ENCODE results near the gene GRID2.

Gene GRID2

DNA sequence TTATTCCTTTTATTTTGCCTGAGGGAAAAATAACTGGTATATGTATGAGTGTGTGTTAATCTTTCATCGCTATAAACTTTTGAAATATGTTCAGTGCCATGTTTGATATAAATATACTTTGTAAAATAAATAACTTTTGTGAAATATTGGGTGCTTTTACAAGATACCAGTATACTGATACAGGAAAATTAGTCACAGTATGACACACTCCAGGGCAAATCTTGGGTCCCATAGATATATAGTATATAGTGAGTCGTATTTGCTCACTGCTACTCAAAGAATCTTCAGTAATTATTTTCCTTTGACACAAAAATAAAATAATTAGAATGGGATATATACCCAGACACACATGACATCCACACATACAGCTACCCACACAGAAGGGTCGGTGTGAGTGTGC lies 472.3 kb downstream of the GRID2 start:
- no peak for DNase-seq

DNA sequence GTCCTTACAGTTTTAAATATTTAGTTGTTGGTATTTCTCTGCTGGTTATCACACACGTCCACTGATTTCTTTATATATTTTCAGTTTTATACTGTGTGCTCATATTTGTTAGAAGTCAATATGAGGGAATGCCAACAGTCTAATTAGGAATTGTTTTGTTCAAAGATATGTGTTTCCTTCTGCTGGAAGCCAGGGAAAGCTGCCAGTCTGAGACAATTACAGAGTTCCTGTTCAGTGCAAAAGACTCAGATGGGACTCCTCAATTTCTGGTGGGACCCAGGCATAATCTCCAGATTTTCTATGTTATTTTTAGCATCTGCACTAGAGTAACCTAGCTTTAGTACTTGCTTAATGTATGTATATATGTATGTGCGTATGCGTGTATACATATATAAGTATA lies 486.0 kb downstream of the GRID2 start:
- no peak for DNase-seq

DNA sequence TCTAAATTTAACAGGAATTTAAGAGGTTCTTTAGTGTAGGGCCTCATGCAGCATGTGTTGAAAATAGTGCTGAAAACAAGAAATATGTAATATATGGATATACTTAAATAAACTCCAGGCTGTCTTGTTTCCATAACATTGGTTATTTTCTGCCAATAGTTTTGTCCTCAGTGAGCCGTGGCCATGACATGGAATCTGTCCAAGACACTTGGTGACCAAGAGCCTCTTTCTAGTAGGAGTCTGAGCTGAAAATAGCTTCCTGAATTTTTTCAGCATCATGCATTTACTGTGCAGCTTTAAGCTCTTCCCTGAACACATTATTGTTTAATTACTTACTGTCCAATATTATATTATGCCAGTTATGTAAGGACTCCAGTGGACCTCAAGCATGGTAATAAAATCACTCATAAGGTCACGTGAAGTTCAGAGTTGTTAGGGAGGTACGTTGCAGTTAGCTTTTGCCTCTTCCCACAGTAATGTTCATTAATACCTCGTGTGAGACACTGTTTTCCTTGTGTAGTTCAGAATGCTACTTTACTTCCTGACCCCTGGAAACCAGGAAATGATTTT lies 488.2 kb downstream of the GRID2 start:
- no peak for DNase-seq

DNA sequence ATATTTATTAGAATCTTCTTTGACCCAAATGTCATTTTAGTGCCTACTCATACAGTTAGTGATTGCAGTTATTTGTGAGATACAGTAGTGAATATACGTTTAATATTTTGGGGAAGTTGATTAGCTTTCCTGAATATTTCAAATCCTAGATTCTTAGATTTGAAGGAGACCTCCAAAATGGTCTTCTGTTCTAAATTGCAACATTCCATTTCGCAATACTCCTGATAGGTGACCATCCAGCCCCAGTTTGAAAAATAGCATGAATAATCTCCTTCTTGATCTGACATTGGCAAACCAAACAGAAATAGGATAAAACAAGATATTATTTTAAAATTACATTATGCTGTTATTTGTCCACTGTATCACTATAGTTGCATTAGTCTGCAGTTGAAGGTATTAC lies 505.6 kb downstream of the GRID2 start:
- no peak for DNase-seq

DNA sequence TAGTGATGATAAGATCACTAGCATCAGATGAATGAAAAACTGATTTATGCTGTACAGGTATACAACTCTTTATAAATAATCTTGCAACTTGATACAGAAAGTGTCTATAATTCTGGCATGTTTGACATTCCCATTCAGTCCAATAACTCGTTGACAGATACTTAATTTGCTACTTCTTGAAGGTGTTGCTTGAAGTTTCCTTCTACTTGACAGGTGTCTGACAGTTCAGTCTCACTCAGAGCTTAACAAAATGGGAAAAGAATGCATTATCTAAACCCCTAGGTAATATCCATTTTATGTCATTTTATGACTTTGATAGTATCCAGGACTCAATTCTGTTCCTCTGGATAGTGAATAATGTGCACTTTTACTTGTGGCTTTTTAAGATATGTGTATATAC lies 508.9 kb downstream of the GRID2 start:
- no peak for DNase-seq

DNA sequence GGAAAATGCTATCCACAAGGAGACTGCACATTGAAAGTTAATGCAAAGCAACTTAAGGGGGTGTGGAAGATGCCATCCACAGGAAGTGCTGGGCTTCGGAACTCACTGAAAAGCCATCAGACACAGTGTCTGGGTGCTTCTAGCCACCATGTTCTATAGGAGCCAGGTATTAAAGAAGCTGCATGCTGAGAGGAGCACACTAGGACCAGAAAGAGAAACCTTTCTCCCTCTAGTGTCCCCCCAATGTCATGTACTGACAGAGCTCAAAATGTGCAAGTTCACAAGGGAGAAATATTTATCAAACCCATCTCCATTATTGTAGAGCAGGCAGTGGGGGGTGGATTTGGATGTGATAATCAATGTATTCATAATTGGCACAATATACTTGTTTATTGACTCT lies 510.9 kb downstream of the GRID2 start:
- DNase-seq = no peak

DNA sequence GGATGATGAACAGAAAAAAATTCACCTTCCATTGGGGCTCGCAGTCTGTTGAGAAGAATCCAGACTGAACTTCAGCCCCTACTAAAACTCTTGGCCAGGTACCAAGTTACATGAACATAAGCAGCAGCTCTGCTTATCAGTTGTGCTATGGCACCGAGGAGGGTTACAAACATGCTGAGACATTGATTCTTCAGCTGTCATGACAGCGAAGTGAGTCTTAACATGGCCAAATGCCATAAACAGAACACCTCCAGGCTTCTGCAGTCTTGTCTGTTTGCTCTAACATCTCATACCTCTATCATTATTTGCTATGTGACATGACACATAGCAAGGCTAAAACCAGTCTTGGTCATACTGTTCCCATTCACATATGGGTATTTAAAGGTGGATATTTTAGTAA lies 521.5 kb downstream of the GRID2 start:
- no peak for DNase-seq

DNA sequence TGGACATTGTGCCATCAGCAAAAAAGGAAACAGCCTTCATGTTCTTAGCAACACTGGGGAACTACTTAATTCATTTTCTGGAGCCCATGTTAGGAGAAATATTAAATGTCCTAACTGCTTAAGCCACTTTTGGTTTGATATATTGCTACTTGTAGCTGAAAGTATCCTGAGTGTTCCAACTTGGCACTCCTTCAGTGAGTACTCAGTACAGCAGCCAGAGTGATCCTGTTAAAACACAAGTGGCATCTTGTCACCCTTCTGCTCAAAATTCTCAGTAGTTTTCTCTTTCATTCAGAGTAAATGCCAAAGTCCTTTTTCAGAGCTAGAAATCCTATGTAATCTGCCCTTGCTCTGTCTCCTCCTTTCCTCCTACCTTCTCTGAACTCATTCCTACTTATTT lies 522.0 kb downstream of the GRID2 start:
- no peak for DNase-seq

DNA sequence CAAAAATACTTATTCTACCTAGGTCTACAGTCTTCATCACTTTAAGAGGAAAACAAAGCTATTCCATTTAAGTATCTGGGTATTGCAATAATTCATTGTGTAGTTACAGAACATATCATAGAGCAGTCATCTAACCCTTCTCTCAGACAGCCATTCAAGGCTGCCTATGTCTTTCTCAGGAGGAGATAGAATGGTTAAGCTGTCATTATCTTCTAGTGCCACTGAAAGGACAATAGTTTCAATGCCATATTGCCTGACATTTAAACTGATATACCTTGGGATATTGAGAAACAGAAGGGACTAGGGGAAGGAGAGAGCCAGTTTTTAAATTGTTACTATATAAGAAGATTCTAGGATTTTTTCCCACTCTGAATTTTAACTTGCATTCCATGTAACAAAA lies 527.0 kb downstream of the GRID2 start:
- DNase-seq = no peak

DNA sequence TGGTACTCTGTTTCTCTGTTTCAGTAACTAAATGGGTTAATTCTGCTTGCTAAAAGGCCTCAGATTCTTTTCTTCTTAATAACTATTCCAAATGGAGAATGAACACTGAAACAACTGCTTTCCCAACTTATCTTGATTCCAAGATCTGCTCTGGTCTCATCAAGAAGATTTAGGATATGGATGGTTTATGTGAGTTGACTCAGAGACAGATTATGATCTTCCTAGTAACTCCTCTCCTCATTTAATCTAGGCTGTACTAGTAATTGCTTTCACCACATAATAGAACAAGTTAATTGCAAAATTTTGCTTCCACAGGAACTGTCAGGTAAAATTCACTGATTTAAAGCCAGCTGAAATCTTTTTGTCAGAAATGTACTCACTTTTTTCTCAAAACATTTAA lies 537.1 kb downstream of the GRID2 start:
- no peak for DNase-seq

DNA sequence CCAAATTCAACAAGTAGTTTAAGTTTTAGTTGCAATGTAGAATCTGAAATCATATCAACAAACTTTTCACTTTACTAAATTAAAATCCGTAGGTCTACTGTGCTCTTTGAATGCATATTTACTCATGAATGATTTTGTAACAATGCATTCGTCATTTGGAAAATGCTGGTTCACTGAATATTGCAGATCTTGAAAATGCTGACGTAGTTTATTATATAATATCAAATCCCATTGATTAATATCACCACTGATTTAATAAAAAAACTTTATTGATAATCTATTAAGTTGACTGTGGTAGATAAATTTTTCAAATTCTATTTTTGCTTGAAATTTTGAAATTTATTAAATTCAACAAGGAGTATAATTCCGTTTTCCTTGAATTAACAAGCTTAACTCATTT lies 540.0 kb downstream of the GRID2 start:
- no peak for DNase-seq

DNA sequence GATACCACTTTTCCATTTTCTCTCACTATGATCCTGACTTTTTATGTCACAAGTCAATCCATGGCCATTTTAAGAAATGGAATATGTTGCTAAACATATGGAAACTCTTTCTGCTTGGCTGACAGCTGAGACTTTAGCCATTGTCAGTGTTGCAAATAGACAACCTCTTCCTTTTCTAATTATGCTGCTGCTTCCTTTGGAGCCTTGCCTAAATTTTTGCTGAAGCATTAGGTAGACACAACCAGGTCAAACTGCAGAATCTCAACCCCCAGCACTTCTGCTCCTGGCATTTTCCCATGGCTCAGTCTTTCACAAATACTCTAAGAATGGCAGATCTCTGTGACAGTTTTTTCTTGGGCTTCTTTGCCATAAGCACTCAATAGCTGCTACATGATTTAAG lies 543.3 kb downstream of the GRID2 start:
- no peak for DNase-seq

DNA sequence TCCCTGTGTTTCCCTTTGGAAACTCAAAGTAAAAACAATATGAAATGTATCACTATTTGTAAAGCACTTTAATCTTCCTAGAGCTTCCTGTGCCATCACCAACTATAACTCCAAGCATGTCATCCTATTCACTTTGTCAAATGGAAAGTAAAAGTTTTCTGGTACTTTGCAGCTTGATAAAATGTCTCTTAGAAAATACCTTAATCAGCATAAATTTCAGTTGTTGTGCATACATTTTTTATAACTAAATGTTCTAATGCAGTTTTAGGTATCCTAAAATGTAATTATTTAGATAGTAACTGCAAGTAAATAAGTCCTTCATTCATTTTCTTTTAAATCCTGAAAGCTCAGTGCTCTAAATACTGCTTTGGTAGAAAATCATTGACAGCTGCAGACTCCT lies 558.7 kb downstream of the GRID2 start:
- no peak for DNase-seq

DNA sequence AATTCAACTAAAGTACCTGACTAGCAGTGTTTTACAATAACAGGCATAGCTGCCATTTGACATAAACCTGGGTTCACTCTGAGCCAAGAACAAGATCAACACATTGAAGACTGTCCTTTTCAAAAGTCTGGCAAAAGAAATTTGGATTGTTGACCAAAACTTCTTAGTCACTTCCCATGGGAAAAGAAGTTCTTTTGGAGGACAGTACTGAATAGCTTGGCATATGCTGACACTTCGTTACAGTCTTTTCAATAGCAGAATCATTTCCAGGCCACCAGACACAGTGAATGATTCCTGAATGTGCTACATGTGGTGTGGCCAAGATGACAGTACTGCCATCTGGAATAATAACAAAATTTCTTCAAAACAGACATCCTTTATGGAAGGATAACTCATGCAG lies 560.3 kb downstream of the GRID2 start:
- DNase-seq = no peak

DNA sequence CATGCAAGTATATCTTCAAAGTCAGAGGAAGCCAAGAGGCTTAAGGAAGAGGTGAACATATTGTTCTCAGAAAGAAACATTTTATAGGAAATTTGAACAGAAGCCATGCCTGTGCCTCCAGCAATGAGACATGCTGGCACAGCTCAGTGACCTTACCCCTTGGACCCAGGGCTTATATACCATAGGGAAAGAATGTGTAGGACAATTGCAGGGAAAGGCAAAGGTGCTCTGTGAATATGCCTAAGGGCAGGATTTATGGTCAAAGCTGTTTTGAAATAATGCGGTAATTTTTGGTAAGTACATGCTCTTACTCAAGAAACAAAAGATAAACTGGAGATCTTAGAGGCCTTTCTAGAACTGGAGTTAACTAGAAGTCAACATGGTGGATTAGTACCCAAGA lies 568.8 kb downstream of the GRID2 start:
- no peak for DNase-seq

DNA sequence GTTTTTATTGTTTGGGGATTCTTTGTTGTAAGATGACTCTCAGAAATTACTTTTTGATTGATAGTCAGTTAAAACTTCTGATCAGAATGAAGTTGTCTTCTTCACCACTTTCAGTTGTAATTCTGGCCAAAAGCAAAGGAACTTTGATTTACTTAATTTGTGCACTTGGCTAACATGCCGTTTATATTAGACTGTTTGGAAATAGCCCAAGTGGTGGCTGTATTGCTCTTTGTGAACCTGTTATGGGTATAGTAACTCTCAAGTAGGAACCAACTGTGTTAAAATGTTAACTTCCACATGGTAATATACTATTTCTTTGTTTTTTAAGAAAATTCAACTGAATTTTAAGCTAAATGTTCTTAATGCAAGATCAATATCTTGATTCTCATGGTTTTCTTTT lies 581.9 kb downstream of the GRID2 start:
- DNase-seq = no peak

DNA sequence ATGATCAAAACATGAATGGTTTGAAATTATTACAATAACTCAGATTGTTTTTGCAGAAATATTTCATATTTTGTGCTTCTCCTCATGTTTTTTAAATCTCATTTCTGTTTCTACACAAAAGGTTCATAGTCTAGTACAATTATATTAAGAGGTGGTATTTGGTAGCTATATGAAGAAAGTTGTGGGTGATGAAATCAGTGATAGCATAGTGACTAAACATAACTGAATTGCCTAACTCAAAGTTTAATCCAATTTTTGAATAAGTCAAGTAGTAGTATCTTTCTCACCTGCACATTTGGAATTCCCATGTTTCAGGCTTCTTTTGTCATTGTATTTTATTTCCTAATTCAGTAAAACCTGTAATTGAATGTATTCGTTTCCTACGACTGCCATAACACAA lies 648.7 kb downstream of the GRID2 start:
- no peak for DNase-seq

DNA sequence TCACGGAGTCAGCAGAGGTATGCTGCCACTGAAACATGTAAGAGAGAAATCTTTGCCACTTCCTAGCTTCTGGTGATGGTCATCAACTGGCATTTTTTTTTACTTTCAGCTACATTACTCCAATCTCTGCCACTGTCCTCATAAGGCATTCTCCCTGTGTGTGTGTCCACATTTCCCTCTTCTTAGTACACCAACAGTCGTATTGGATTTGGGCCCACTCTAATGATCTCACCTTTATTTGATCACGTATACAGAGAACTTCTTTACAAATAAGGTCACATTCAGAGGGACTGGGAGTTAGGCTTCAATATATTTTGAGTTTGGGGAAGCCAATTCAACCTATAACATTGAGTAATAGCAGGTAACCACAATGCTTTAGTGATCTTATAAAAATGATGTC lies 649.1 kb downstream of the GRID2 start:
- no peak for DNase-seq

DNA sequence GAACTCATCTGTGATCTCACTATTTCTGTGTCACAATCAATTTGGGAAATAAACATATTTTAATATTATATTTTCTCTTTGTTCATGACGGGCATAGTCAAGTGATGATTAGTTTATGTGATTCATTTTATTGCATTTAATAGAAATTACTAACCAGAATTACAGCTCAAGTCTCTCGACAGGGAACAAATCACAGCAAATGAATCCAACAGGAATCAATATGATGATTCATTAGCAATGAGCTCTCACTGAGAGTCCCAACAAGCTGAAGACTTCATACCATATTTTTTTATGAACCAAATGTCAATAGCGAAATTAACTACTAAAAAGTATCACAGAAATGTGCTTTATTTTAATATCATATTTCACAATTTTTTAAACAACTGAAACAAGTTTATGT lies 649.7 kb downstream of the GRID2 start:
- DNase-seq = no peak

DNA sequence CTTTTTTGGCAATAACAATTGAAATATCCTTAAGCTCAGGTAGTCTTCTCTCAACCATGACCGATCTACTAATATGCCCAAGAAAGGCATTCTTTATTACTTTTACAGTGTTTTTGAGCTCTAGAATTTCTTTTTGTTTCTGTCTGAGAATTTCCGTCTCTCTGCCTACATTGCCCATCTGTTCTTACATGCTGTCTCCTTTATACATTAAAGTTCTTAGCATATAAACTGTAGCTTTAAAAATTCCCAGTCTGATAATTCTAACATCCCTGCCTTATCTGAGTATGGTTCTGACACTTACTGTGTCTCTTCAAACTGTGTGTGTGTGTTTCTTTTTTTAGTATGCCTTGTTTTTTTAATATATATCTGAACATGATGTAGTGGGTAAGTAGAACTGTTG lies 658.1 kb downstream of the GRID2 start:
- DNase-seq = no peak

DNA sequence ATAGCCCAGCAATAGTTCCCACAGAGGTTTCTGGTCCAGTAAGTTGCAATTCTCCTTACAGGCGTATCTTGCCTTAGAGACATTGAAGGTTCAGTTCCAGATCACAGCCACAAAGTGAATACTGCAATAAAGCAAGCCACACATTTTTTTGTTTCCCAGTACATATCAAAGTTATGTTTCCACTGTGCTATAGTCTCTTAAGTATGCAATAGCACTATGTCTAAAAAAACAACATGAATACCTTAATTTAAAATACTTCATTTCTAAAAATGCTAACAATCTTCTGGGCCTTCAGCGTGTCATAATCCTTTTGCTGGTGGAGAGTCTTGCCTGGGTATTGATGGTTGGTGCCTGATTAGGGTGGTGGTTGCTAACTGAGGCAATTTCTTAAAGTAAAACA lies 659.1 kb downstream of the GRID2 start:
- no peak for DNase-seq

DNA sequence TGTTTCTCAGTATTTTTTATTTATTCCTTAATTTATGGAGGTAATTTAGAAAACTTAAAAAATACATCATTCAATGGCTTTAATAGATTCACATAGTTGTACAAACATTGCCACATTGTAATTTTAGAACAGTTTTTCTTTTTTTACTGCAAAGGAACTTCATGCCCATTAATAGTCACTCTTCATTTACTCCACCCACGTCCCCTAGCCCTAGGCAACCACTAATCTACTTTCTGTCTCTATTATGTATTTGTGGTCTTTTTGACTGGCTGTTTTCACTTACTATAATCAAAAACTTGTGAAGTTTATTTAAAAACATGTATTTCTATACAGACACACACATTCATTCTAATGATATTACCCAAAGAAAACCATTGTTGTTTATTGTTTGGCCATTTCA lies 664.8 kb downstream of the GRID2 start:
- no peak for DNase-seq

DNA sequence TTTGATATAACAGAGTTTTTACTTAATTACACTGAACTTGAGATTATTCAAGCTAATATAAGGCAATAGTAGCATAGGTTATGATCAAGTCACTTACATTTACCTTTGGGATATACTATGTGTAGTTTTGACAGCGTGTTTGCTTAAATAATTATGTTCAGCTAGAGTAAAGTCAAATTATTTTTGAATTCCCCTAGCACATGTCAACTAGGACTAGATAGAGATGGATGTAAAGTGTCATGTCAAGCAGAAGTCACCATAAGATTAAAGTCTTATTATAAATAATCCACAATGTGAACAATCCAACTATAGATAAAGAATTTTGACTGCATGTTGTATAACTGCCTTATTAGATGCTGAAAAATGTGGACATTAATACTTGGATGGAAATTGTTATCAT lies 665.2 kb downstream of the GRID2 start:
- DNase-seq = no peak

DNA sequence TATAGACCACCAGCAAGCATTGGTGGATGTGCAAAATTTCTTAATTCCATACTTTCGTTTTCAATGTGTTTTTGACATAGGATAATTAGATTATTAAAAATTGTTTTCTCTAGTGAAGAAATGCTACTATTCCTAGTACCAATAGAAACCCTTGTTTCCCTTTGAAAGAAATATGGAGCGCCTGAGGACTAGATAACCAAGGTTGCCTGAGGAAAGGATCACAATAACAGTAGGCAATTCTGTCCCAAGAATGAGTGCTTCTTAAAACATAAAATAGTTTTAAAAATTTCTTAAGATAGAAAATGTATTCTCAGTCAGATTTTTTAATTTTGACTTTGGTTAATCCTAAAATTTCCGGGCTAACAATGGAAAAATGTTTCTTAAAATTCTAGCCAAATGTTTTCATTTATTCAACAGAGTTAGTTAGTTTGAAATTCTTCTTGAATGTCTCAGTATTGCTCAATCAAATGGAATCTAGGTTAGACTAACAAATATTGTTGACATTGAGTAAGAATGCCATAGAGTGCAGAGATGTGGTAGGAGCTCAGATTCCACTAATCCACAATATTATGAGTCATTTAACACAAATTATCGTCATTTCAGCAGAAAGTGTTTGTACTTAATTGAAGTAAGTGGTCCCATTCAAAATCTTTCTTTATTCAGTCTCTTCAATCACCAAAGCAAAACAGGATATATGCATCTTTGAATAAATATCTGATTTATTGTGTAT lies 666.0 kb downstream of the GRID2 start:
- DNase-seq = no peak

DNA sequence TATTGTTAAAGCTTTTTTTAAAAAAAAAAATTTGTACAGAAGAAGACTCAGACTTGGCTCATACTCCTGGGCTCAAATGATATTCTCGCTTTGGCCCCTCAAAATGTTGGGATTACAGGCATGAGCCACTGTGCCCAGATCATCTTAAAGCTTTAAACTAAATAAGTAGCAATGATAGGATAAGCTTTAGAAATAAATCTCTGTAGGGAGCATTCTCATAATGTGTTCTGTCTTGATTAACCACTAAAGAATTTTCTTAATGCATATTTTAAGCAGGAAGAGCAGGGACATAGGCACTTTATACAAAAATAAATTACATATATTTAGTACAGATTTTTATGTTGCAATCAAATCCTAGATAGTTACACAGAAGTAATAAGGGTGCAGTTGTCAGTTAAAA lies 667.2 kb downstream of the GRID2 start:
- DNase-seq = no peak
